Stomach (tissue), 9 donors: ENCODE measurements around the gene MOG. TPM values are rescaled to one million over a fixed set of nuclear protein-coding genes. Genes with fewer than 3 reads are reported as not detected.

ENCODE experiments used
- DNase-seq, 2 donors: peaks; one replicate each; pipeline versions ENCODE4 v3.0.0 to v3.0.0-alpha.2; 2013 to 2019
- H3K27ac ChIP-seq, 5 donors: fragments of 200-600 bp in 4 of 5; sonication (generic) in 4 of 5; one replicate each; pipeline ENCODE4 v1.5.1; 2013 to 2019; ENCODE audit warnings: mild to moderate bottlenecking in 1 of 5, moderate library complexity in 1 of 5
- H3K27me3 ChIP-seq, 3 donors: fragments of 200-600 bp; sonication (generic); one replicate each; pipeline ENCODE4 v1.5.1; 2017 to 2019; ENCODE audit warnings: mixed run types in 1 of 3
- H3K36me3 ChIP-seq, 4 donors: fragments of 200-600 bp; sonication (generic); 1 replicate in 3 of 4; 2 replicates in 1 of 4; pipeline ENCODE4 v1.5.1; 2016 to 2019
- H3K4me1 ChIP-seq, 4 donors: fragments of 200-600 bp; sonication (generic); one replicate each; pipeline ENCODE4 v1.5.1; 2016 to 2019
- H3K4me3 ChIP-seq, 4 donors: fragments of 200-600 bp; sonication (generic) in 3 of 4; one replicate each; pipeline ENCODE4 v1.5.1; 2016 to 2019; ENCODE audit warnings: mild to moderate bottlenecking in 1 of 4
- H3K9me3 ChIP-seq, 4 donors: fragments of 200-600 bp; sonication (generic); one replicate each; pipeline ENCODE4 v1.5.1; 2016 to 2019
- CTCF ChIP-seq, 7 experiments: fragments of 450-650 bp in 4 of 7; fragments of 200-600 bp in 3 of 7; sonication (generic) in 3 of 7; IDR thresholded peaks; one replicate each; pipeline ENCODE4 v1.5.1; 2016 to 2019; ENCODE audit warnings: antibody characterized with exemption in 7 of 7, control low read depth in 2 of 7, mild to moderate bottlenecking in 1 of 7
- EP300 ChIP-seq: sonication (generic); formaldehyde crosslinking; IDR thresholded peaks from one replicate; pipeline ENCODE4 v1.6.1; 2017; ENCODE audit warnings: antibody characterized with exemption
- POLR2A ChIP-seq, 4 donors: fragments of 450-650 bp; IDR thresholded peaks; one replicate each; pipeline ENCODE4 v1.6.1; 2016; ENCODE audit warnings: antibody characterized with exemption in 4 of 4, control low read depth in 2 of 4, mild to moderate bottlenecking in 1 of 4, moderate library complexity in 1 of 4
- POLR2AphosphoS5 ChIP-seq, 3 donors: sonication (generic); formaldehyde crosslinking; IDR thresholded peaks; one replicate each; pipeline ENCODE4 v1.6.1; 2016; ENCODE audit warnings: antibody characterized with exemption in 3 of 3
- WGBS, 5 donors: extraction: QIAGEN DNeasy Blood & Tissue Kit in 3 of 5; methylation state at CpG; one replicate each; pipeline versions ENCODE4 v1.1.5 to v1.1.7; 2013 to 2018; 5-methylcytosine and 5-hydroxymethylcytosine counted together
- intact Hi-C: fragments of 100-400 bp; cut with DNase I; formaldehyde crosslinking; loops from one replicate; pipeline ENCODE4 v1.15.1; 2023; ENCODE audit warnings: low total_unique reads
- polyA plus RNA-seq, 3 donors: library from polyadenylated mRNA; stranded (reverse); fragments of 200-250 nt; gene quantifications; one replicate each; pipeline ENCODE4 v1.2.3, GENCODE V29; 2013
- total RNA-seq, 5 donors: library from RNA; depleted of rRNA; stranded (reverse); fragments of >200 nt; gene quantifications; one replicate each; pipeline versions ENCODE4 v1.1.0 to v1.2.3, GENCODE V29; 2014 to 2016
- donor health status: healthy with polysubstance abuse.
- donor health status: Bipolar disorder and iron deficiency.
- donor health status: healthy.

The MOG gene
- total and polyA plus RNA-seq, 8 donors = not detected

DNA sequence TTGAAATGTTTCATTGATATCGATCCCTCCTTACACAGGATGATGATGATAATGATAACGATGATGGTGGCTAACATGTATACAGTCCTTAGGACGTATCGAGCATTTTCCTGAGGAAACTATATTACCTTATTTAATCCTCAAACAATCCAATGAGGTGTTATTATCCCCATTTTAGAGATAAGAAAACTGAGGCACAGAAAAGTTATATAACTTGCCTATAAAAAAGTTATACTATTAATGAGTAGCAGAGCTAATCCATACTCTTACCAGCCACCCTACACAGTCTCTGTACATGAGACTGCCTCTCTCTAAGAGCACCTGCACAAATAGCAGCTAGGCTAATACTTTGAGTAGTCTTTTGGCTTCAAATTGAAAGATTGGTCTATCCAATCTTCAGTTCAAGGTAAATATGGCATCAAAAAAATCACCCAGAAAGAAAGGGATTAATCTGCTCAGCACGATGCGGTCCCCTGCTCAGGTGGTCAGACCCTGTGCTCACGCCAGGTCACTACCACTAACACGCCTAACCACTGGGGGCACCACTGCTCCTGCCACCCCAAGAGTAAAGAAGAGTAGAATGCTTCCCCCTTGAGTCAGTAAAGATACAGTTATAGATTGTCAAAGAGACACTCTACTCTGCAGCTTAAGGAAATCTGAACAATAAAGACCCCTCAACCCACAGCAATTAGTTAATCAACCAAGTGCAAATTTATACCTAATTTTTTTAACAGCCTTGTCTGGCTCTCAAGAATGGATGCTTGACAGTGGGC, 38.9 kb upstream of the MOG start:
- no peak for TF ChIP-seq POLR2A (IDR thresholded peaks at IDR 0.05)
- TF ChIP-seq POLR2AphosphoS5 (IDR thresholded peaks at IDR 0.05) = no peak
- TF ChIP-seq CTCF (IDR thresholded peaks at IDR 0.05) = no peak
- TF ChIP-seq EP300 = no peak
- WGBS, 5 donors = 92 to 95% (median 94%) methylated on average over 8 of the region's 8 CpGs

DNA sequence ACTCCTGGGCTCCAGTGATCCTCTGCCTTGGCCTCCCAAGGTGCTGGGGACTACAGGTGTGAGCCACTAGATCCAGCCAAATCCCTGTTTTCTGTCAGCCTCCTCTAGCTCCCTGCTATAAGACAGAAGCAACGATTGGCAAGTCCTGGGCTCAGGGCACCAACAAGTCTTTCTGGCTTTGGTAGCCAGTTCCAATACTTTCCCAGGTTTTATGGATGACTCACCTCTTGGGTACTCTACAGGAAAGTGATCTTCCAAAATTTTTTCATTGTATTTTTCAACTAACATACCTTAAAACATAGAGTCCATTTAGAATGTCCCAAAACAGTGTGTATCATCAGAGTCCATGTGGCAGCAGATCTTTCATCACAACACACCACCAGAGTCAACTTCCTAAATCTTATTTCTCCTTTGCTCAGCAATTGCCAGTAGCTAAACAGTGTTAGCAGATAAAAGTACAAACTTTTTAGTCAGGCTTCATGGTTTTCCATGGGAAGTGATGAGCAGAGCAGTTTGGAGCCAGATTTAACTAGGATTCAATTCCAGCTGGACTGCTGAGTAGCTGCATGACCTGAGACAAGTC, 37.2 kb upstream of the MOG start:
- H3K36me3 ChIP-seq = peaks cover 10 to 81% (median 75%) of the 10 kb centered on the region in 4 donors
- intact Hi-C loops = no loop called here
- H3K27me3 ChIP-seq = no peaks in the 10 kb centered on the region
- H3K9me3 ChIP-seq = no peaks in the 10 kb centered on the region
- H3K4me3 ChIP-seq = no peak overlapping the region
- no peak for TF ChIP-seq POLR2A (IDR thresholded peaks at IDR 0.05)
- TF ChIP-seq CTCF (IDR thresholded peaks at IDR 0.05) = no peak
- no peak for TF ChIP-seq POLR2AphosphoS5 (IDR thresholded peaks at IDR 0.05)
- no peak for TF ChIP-seq EP300
- DNase-seq = no peak
- H3K27ac ChIP-seq = no peak overlapping the region
- no peaks in the 10 kb centered on the region for H3K4me1 ChIP-seq
- 77 to 96% (median 89%) methylated on average over 1 of the region's 1 CpG for WGBS, 5 donors

More for the DNA sequence above, 38.9 kb upstream of the MOG start:
- H3K27me3 ChIP-seq = no peaks in the 10 kb centered on the region
- intact Hi-C loops = no loop called here
- H3K4me3 ChIP-seq = no peak overlapping the region
- peaks cover 16 to 88% (median 82%) of the 10 kb centered on the region in 4 donors for H3K36me3 ChIP-seq
- H3K4me1 ChIP-seq = no peaks in the 10 kb centered on the region
- no peak overlapping the region for H3K27ac ChIP-seq
- no peaks in the 10 kb centered on the region for H3K9me3 ChIP-seq
- no peak for DNase-seq

GRCh38 chr6:29620630-29621029, 36.3 kb upstream of the MOG start:
- DNase-seq = no peak
- no peaks in the 10 kb centered on the region for H3K9me3 ChIP-seq
- H3K27me3 ChIP-seq = no peaks in the 10 kb centered on the region
- intact Hi-C loops = no loop called here
- H3K27ac ChIP-seq = no peak overlapping the region
- no peak overlapping the region for H3K4me3 ChIP-seq
- no peak for TF ChIP-seq EP300
- no peak for TF ChIP-seq CTCF (IDR thresholded peaks at IDR 0.05)
- TF ChIP-seq POLR2A (IDR thresholded peaks at IDR 0.05) = no peak
- TF ChIP-seq POLR2AphosphoS5 (IDR thresholded peaks at IDR 0.05) = no peak
- no peaks in the 10 kb centered on the region for H3K4me1 ChIP-seq
- WGBS, 5 donors = 76 to 82% (median 79%) methylated on average over 4 of the region's 4 CpGs
- peaks cover 10 to 74% (median 72%) of the 10 kb centered on the region in 4 donors for H3K36me3 ChIP-seq

DNA sequence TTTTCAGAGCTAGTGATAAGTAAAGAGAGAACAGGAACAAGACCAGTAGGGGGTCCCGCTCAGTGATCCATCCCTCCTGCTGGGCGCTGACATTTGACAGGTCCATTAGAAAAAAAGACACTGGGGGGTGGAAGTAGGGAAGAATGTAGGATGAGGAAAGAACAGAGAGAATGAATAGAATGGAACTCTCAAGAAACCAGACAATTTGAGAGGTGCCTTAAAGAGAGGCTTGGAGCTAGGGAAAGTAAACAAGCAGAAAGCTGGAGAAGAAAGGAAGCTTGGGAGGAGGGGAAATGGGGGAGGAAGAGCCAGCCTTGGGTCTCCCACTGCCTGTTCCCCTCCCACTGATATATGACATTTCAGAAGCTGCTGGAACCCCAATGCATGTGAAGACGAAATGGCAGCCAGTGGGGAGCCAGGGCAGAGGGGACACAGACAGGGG, 32.4 kb upstream of the MOG start:
- H3K9me3 ChIP-seq = no peaks in the 10 kb centered on the region
- H3K36me3 ChIP-seq = peaks cover 5 to 45% (median 42%) of the 10 kb centered on the region in 4 donors
- H3K4me3 ChIP-seq = no peak overlapping the region
- TF ChIP-seq CTCF (IDR thresholded peaks at IDR 0.05) (no peak), POLR2A (IDR thresholded peaks at IDR 0.05) (no peak), EP300 (no peak), POLR2AphosphoS5 (IDR thresholded peaks at IDR 0.05) (no peak)
- H3K27ac ChIP-seq = no peak overlapping the region
- intact Hi-C loops = no loop called here
- peaks cover 0 to 19% (median 0%) of the 10 kb centered on the region in 3 donors for H3K27me3 ChIP-seq
- WGBS, 5 donors = 64 to 82% (median 71%) methylated on average over 3 of the region's 3 CpGs
- DNase-seq = no peak
- H3K4me1 ChIP-seq = peaks cover 19 to 28% (median 24%) of the 10 kb centered on the region in 4 donors
